ENCODE results near the gene AHSP. TPM values are rescaled to one million over a fixed set of nuclear protein-coding genes. Genes with fewer than 3 reads are reported as not detected.
"Not testable (repeated sequence)": the region's sequence is repeated elsewhere in the genome, so short reads cannot be mapped to it uniquely, and the experiment has no call there.

Gene AHSP
- total RNA-seq, 1 donor from 2014 or later: not detected

DNA sequence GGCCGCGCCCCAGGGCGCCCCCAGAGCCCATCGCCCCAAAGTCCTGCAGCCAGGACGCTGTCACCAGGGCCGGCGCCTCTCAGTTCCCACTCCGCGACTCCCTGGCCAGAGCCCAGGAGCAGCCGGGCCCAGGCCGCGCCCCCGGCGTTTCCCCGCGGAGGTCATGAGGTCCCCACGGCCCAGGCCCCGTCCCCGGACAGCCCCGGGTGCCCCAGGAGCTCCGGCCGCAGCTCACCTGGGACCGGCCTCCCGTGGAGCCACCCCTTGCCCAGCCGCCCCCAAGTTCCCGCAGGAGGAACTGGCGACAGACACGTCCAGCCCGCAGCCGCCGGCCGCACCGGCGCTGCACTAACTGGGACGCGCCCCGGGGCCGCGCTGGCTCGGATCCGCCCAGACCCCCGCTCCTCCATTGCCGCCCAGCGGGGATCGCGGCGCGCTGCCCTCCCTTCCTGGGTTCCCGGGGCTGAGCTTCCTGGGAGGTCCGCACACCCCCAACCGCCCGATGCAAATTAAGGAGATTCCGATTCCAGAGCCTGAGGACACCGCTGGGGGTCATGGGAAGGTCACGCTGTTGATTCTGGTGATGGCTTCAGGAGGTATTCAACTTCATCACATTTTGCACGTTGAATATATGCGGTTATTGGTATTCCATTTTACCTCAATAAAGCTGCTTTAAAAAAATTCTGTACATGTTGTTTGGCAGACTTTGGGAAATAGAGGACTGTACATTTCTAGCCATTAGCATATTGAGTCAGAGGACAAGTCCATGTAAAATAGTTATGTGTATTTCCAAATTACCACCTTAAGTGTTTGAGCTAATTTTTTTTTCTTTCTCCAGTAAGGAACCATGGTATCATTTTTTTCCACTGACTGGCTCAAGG, 9.9 kb downstream of the AHSP start:
- H3K4me3 ChIP-seq (ENCODE audit: low read depth, low read length): peak overlapping the region; percentile 43
- DNase-seq (ENCODE audit: low read depth): no peak
- no peak for TF ChIP-seq CTCF (conservative IDR thresholded peaks at IDR 0.05; ENCODE audit: low read depth, low read length)

DNA sequence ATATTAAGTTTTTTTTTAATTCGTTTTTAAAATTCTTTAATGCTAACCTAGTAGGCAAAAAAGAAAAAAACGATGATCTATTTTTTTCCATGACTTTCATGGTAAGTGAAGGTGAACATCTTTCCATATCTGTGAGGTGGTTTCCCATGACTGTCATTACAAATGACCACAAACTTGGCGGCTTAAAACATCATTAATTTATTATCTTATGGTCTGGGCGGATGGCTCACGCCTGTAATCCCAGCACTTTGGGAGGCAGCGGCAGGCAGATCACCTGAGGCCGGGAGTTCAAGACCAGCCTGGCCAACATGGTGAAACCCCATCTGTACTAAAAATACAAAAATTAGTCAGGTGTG, 10.5 kb downstream of the AHSP start:
- H3K4me3 ChIP-seq (ENCODE audit: low read depth, low read length); DNase-seq (ENCODE audit: low read depth): not testable (repeated sequence)

GRCh38 chr16:31539762-31540161, 12.1 kb downstream of the AHSP start:
- H3K4me3 ChIP-seq (ENCODE audit: low read depth, low read length); DNase-seq (ENCODE audit: low read depth): not testable (repeated sequence)

DNA sequence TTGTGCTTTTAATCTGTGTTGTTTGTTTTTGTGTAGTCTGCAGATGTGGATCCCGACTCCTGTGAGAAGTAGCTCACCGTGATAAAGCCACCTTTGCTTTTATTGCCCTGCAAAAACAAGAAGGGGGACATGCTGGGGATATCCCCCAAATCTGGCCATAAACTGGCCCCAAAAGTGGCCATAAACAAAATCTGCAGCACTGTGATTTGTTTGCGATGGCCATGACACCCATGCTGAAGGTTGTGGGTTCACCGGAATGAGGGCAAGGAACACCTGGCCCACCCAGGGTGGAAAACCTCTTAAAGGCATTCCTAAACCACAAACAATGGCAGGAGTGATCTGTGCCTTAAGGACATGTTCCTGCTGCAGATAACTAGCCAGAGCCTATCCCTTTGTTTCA, 15.1 kb downstream of the AHSP start:
- no peak for DNase-seq (ENCODE audit: low read depth)
- H3K4me3 ChIP-seq (ENCODE audit: low read depth, low read length): no peak overlapping the region
- TF ChIP-seq CTCF (conservative IDR thresholded peaks at IDR 0.05; ENCODE audit: low read depth, low read length): no peak

GRCh38 chr16:31561426-31562233, 33.9 kb downstream of the AHSP start:
- no peak for TF ChIP-seq CTCF (conservative IDR thresholded peaks at IDR 0.05; ENCODE audit: low read depth, low read length)
- no peak for DNase-seq (ENCODE audit: low read depth)
- H3K4me3 ChIP-seq (ENCODE audit: low read depth, low read length): no peak overlapping the region

GRCh38 chr16:31568577-31569359, 41.1 kb downstream of the AHSP start:
- no peak for TF ChIP-seq CTCF (conservative IDR thresholded peaks at IDR 0.05; ENCODE audit: low read depth, low read length)
- no peak for DNase-seq (ENCODE audit: low read depth)
- no peak overlapping the region for H3K4me3 ChIP-seq (ENCODE audit: low read depth, low read length)

GRCh38 chr16:31569360-31569717, 41.6 kb downstream of the AHSP start:
- H3K4me3 ChIP-seq (ENCODE audit: low read depth, low read length): no peak overlapping the region
- no peak for TF ChIP-seq CTCF (conservative IDR thresholded peaks at IDR 0.05; ENCODE audit: low read depth, low read length)
- no peak for DNase-seq (ENCODE audit: low read depth)

All from epithelial cell of proximal tubule (primary cell).